HepG2 (cell line): Measurements from ENCODE around the gene PATL2. TPM values are rescaled to one million over a fixed set of nuclear protein-coding genes. Genes with fewer than 3 reads are reported as not detected.
A peak's percentile ranks its signal among the peaks of the same experiment; 100 is the strongest.

ENCODE experiments used
- CENPT ChIP-seq: sonication (generic); formaldehyde crosslinking; IDR thresholded peaks from 2 replicates; pipeline ENCODE4 v1.8.0; 2022; ENCODE audit warnings: low read depth, mild to moderate bottlenecking, moderate library complexity, missing genetic modification reagents
- MAFF ChIP-seq: IDR thresholded peaks from 2 replicates; pipeline ENCODE4 v1.6.1; 2011; ENCODE audit warnings: low read depth, low read length, improper control_type of control experiment
- MEIS2 ChIP-seq: sonication (generic); formaldehyde crosslinking; IDR thresholded peaks from 2 replicates; pipeline ENCODE4 v1.9.0; 2021; ENCODE audit warnings: mild to moderate bottlenecking, missing genetic modification reagents
- NR2F6 ChIP-seq, 2 experiments: IDR thresholded peaks; 2 replicates each; pipeline ENCODE4 v1.6.1; 2016; ENCODE audit warnings: antibody characterized with exemption in 1 of 2, mild to moderate bottlenecking in 1 of 2
- SMC3 ChIP-seq: IDR thresholded peaks from 2 replicates; pipeline ENCODE4 v1.6.1; 2011; ENCODE audit warnings: low read length, improper control_type of control experiment
- ZBTB20 ChIP-seq: sonication (generic); formaldehyde crosslinking; IDR thresholded peaks from 2 replicates; pipeline ENCODE4 v1.8.1; 2023; ENCODE audit warnings: missing genetic modification reagents, low read depth, mild to moderate bottlenecking, borderline replicate concordance
- ZNF207 ChIP-seq: fragments of 450-650 bp; IDR thresholded peaks from 2 replicates; pipeline ENCODE4 v1.6.1; 2016; ENCODE audit warnings: antibody characterized with exemption, borderline replicate concordance
- ZNF543 ChIP-seq: sonication (generic); formaldehyde crosslinking; IDR thresholded peaks from 2 replicates; pipeline ENCODE4 v1.4.0; 2020; ENCODE audit warnings: mild to moderate bottlenecking, missing genetic modification reagents
- ZNF629 ChIP-seq: sonication (generic); formaldehyde crosslinking; conservative IDR thresholded peaks from 2 replicates; pipeline ENCODE4 v1.5.0; 2020; ENCODE audit warnings: missing genetic modification reagents
- ZSCAN31 ChIP-seq: sonication (generic); formaldehyde crosslinking; IDR thresholded peaks from 2 replicates; pipeline ENCODE4 v1.5.0; 2020; ENCODE audit warnings: low read depth, mild to moderate bottlenecking, missing genetic modification reagents
- polyA plus RNA-seq, 8 experiments: library from polyadenylated mRNA; depleted of rRNA in 3 of 8; stranded (reverse) in 7 of 8; unstranded in 1 of 8; fragments of >200 nt; fragmentation: Illumina TruSeq in 4 of 8; extraction: Trizol in 4 of 8; gene quantifications; 2 replicates each; pipeline versions ENCODE4 v1.2.1 to v1.2.3, GENCODE V29; 2011 to 2016; ENCODE audit warnings: low read depth in 4 of 8, missing spikeins in 1 of 8, mixed read lengths in 1 of 8; ENCODE audit not compliant: insufficient read depth in 1 of 8
- total RNA-seq, 5 experiments: library from RNA; depleted of rRNA; stranded (reverse); fragments of >200 nt; fragmentation: Illumina TruSeq; extraction: Trizol; gene quantifications; 2 replicates each; pipeline ENCODE4 v1.2.3, GENCODE V29; 2016; ENCODE audit warnings: low read depth in 1 of 5
- TF ChIP-seq, protein P1 (sequence below): IDR thresholded peaks from 2 replicates; pipeline ENCODE4 v1.6.1; 2016; ENCODE audit warnings: missing compliant biosample characterization, missing genetic modification reagents, borderline replicate concordance
- TF ChIP-seq, protein P2 (sequence below): sonication (generic); formaldehyde crosslinking; IDR thresholded peaks from 2 replicates; pipeline ENCODE4 v1.4.0; 2020; ENCODE audit warnings: missing genetic modification reagents
- TF ChIP-seq, protein P3 (sequence below): sonication (generic); formaldehyde crosslinking; IDR thresholded peaks from 2 replicates; pipeline ENCODE4 v1.8.1; 2023; ENCODE audit warnings: mild to moderate bottlenecking, inconsistent platforms, moderate library complexity, missing genetic modification reagents, borderline replicate concordance
- TF ChIP-seq, protein P4 (sequence below): IDR thresholded peaks from 2 replicates; pipeline ENCODE4 v1.6.1; 2016; ENCODE audit warnings: low read depth, control low read depth
- TF ChIP-seq, protein P5 (sequence below): sonication (generic); formaldehyde crosslinking; IDR thresholded peaks from 2 replicates; pipeline ENCODE4; 2020; ENCODE audit warnings: missing genetic modification reagents, mild to moderate bottlenecking, borderline replicate concordance

PATL2 gene
- total and polyA plus RNA-seq, 2 of the 13 experiments (the other 11 are each of a cell fraction or from before 2014, with no cell fraction given) = 0.15 to 0.53 TPM

DNA sequence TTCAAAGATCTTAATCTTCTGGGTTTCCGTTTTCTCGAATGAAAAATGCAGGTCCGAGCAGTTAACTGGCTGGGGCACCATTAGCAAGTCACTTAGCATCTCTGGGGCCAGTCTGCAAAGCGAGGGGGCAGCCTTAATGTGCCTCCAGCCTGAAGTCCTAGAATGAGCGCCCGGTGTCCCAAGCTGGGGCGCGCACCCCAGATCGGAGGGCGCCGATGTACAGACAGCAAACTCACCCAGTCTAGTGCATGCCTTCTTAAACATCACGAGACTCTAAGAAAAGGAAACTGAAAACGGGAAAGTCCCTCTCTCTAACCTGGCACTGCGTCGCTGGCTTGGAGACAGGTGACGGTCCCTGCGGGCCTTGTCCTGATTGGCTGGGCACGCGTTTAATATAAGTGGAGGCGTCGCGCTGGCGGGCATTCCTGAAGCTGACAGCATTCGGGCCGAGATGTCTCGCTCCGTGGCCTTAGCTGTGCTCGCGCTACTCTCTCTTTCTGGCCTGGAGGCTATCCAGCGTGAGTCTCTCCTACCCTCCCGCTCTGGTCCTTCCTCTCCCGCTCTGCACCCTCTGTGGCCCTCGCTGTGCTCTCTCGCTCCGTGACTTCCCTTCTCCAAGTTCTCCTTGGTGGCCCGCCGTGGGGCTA lies at the start of gene PATL2, which contains the start of gene B2M (continued):
- TF ChIP-seq, protein P1, sequence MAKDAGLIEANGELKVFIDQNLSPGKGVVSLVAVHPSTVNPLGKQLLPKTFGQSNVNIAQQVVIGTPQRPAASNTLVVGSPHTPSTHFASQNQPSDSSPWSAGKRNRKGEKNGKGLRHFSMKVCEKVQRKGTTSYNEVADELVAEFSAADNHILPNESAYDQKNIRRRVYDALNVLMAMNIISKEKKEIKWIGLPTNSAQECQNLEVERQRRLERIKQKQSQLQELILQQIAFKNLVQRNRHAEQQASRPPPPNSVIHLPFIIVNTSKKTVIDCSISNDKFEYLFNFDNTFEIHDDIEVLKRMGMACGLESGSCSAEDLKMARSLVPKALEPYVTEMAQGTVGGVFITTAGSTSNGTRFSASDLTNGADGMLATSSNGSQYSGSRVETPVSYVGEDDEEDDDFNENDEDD = peak; percentile 39; the same call in 1 of the 2 replicates
- TF ChIP-seq CENPT (CRISPR knock-in tag) = peak; percentile 74; the same call in 1 of the 2 replicates
- TF ChIP-seq MEIS2 (CRISPR knock-in tag) = peak; percentile 65; the same call in 1 of the 2 replicates
- TF ChIP-seq, protein P2, sequence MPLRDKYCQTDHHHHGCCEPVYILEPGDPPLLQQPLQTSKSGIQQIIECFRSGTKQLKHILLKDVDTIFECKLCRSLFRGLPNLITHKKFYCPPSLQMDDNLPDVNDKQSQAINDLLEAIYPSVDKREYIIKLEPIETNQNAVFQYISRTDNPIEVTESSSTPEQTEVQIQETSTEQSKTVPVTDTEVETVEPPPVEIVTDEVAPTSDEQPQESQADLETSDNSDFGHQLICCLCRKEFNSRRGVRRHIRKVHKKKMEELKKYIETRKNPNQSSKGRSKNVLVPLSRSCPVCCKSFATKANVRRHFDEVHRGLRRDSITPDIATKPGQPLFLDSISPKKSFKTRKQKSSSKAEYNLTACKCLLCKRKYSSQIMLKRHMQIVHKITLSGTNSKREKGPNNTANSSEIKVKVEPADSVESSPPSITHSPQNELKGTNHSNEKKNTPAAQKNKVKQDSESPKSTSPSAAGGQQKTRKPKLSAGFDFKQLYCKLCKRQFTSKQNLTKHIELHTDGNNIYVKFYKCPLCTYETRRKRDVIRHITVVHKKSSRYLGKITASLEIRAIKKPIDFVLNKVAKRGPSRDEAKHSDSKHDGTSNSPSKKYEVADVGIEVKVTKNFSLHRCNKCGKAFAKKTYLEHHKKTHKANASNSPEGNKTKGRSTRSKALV (CRISPR knock-in tag) = peak; percentile 81; the same call in 1 of the 2 replicates
- TF ChIP-seq, protein P3, sequence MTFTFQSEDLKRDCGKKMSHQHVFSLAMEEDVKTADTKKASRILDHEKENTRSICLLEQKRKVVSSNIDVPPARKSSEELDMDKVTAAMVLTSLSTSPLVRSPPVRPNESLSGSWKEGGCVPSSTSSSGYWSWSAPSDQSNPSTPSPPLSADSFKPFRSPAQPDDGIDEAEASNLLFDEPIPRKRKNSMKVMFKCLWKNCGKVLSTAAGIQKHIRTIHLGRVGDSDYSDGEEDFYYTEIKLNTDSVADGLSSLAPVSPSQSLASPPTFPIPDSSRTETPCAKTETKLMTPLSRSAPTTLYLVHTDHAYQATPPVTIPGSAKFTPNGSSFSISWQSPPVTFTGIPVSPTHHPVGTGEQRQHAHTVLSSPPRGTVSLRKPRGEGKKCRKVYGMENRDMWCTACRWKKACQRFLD (CRISPR knock-in tag) = 0 out of 2 replicates have a peak, but pooled peaks have one; percentile 52
- TF ChIP-seq, protein P4, sequence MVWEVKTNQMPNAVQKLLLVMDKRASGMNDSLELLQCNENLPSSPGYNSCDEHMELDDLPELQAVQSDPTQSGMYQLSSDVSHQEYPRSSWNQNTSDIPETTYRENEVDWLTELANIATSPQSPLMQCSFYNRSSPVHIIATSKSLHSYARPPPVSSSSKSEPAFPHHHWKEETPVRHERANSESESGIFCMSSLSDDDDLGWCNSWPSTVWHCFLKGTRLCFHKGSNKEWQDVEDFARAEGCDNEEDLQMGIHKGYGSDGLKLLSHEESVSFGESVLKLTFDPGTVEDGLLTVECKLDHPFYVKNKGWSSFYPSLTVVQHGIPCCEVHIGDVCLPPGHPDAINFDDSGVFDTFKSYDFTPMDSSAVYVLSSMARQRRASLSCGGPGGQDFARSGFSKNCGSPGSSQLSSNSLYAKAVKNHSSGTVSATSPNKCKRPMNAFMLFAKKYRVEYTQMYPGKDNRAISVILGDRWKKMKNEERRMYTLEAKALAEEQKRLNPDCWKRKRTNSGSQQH = peak; percentile 79; the same call in 1 of the 2 replicates
- TF ChIP-seq MAFF = no peak
- no peak for TF ChIP-seq ZNF543 (CRISPR knock-in tag)
- peak; percentile 86; the same call in 1 of the 2 replicates for TF ChIP-seq ZSCAN31
- TF ChIP-seq SMC3 = no peak
- TF ChIP-seq ZNF207 = no peak
- TF ChIP-seq, protein P5, sequence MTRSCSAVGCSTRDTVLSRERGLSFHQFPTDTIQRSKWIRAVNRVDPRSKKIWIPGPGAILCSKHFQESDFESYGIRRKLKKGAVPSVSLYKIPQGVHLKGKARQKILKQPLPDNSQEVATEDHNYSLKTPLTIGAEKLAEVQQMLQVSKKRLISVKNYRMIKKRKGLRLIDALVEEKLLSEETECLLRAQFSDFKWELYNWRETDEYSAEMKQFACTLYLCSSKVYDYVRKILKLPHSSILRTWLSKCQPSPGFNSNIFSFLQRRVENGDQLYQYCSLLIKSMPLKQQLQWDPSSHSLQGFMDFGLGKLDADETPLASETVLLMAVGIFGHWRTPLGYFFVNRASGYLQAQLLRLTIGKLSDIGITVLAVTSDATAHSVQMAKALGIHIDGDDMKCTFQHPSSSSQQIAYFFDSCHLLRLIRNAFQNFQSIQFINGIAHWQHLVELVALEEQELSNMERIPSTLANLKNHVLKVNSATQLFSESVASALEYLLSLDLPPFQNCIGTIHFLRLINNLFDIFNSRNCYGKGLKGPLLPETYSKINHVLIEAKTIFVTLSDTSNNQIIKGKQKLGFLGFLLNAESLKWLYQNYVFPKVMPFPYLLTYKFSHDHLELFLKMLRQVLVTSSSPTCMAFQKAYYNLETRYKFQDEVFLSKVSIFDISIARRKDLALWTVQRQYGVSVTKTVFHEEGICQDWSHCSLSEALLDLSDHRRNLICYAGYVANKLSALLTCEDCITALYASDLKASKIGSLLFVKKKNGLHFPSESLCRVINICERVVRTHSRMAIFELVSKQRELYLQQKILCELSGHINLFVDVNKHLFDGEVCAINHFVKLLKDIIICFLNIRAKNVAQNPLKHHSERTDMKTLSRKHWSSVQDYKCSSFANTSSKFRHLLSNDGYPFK (CRISPR knock-in tag) = no peak
- no peak for TF ChIP-seq NR2F6 (IDR thresholded peaks at IDR 0.05)
- TF ChIP-seq NR2F6 (CRISPR knock-in tag; IDR thresholded peaks at IDR 0.05) = no peak; the same call in 1 of the 2 replicates
- no peak for TF ChIP-seq ZBTB20 (CRISPR knock-in tag)
- no peak for TF ChIP-seq ZNF629 (CRISPR knock-in tag)
